HL-60 (cell line): ENCODE measurements around the gene PCCB.

Source experiments
- DNase-seq, 2 experiments: peaks; one replicate each; pipeline ENCODE4 v3.0.0-alpha.2; 2010 to 2020; ENCODE audit warnings: low read depth in 1 of 2, low spot score in 1 of 2
- H3K27ac ChIP-seq: fragments of 250-450 bp; sonication (Bioruptor Pico); replicated peaks from 2 replicates; pipeline ENCODE4 v1.5.1; 2020; ENCODE audit warnings: mild to moderate bottlenecking, moderate library complexity
- H3K27me3 ChIP-seq: fragments of 250-450 bp; sonication (Bioruptor Pico); 2 replicates; pipeline ENCODE4 v1.5.1; 2021; ENCODE audit warnings: mild to moderate bottlenecking, moderate library complexity; ENCODE audit not compliant: insufficient read depth, poor library complexity, severe bottlenecking
- H3K4me3 ChIP-seq: replicated peaks from 2 replicates; pipeline ENCODE4 v1.5.1; 2011; ENCODE audit warnings: mild to moderate bottlenecking, control low read depth, low read length; ENCODE audit not compliant: insufficient read depth
- CTCF ChIP-seq: IDR thresholded peaks from one replicate; pipeline ENCODE4 v1.5.1; 2011; ENCODE audit warnings: low read length, control low read depth, inconsistent platforms; ENCODE audit not compliant: insufficient read depth
- GABPA ChIP-seq: IDR thresholded peaks from 2 replicates; pipeline ENCODE4 v1.6.1; 2012; ENCODE audit warnings: low read depth
- POLR2AphosphoS5 ChIP-seq: IDR thresholded peaks from 2 replicates; pipeline ENCODE4 v1.6.1; 2012; ENCODE audit warnings: low read depth
- REST ChIP-seq: IDR thresholded peaks from 2 replicates; pipeline ENCODE4 v1.6.1; 2012; ENCODE audit warnings: low read depth; ENCODE audit not compliant: insufficient replicate concordance
- SPI1 ChIP-seq: IDR thresholded peaks from 2 replicates; pipeline ENCODE4 v1.6.1; 2012; ENCODE audit warnings: low read depth, mild to moderate bottlenecking, borderline replicate concordance

The PCCB gene

GRCh38 chr3:136350557-136350956 lies 100.4 kb downstream of the PCCB start:
- H3K4me3 ChIP-seq, result no peak overlapping the region
- no peaks in the 10 kb centered on the region for H3K27me3 ChIP-seq
- TF ChIP-seq REST (no peak), GABPA (no peak), SPI1 (no peak), CTCF (no peak), POLR2AphosphoS5 (no peak)
- no peak for DNase-seq
- H3K27ac ChIP-seq, result no peak overlapping the region

GRCh38 chr3:136351351-136351750 lies 101.2 kb downstream of the PCCB start:
- Histone ChIP-seq H3K4me3 (no peak overlapping the region), H3K27ac (no peak overlapping the region), H3K27me3 (no peaks in the 10 kb centered on the region)
- no peak for DNase-seq
- TF ChIP-seq CTCF, result no peak
- no peak for TF ChIP-seq POLR2AphosphoS5
- no peak for TF ChIP-seq REST
- TF ChIP-seq GABPA, result no peak
- no peak for TF ChIP-seq SPI1

GRCh38 chr3:136351905-136352304 lies 101.8 kb downstream of the PCCB start:
- Histone ChIP-seq H3K27me3 (no peaks in the 10 kb centered on the region), H3K4me3 (no peak overlapping the region), H3K27ac (no peak overlapping the region)
- TF ChIP-seq CTCF, result no peak
- no peak for TF ChIP-seq REST
- DNase-seq, result no peak
